MM.1S (cell line): ENCODE results near the gene TXNDC17.
"Not testable (repeated sequence)": the region's sequence is repeated elsewhere in the genome, so short reads cannot be mapped to it uniquely, and the experiment has no call there.

ENCODE experiments used
- DNase-seq: peaks from one replicate; pipeline ENCODE4 v3.0.0-alpha.2; 2015
- H2AFZ ChIP-seq: fragments of 300-600 bp; sonication (generic); 2 replicates; pipeline ENCODE4 v1.6.0; 2016; ENCODE audit warnings: antibody characterized with exemption, low read length
- H3F3A ChIP-seq: fragments of 300-600 bp; sonication (generic); 2 replicates; pipeline ENCODE4 v1.6.1; 2016; ENCODE audit warnings: mild to moderate bottlenecking, antibody characterized with exemption, low read length, moderate library complexity, mixed read lengths; ENCODE audit not compliant: insufficient read depth
- H3K27ac ChIP-seq: fragments of 300-600 bp; sonication (generic); 2 replicates; pipeline ENCODE4 v1.5.1; 2016; ENCODE audit warnings: mild to moderate bottlenecking, low read length
- H3K27me3 ChIP-seq: fragments of 300-600 bp; sonication (generic); replicated peaks from 2 replicates; pipeline ENCODE4 v1.6.0; 2016; ENCODE audit warnings: low read length; ENCODE audit not compliant: insufficient read depth
- H3K36me3 ChIP-seq: fragments of 300-600 bp; sonication (generic); replicated peaks from 2 replicates; pipeline ENCODE4 v1.6.1; 2016; ENCODE audit warnings: mild to moderate bottlenecking, low read length, mixed read lengths; ENCODE audit not compliant: insufficient read depth
- H3K4me1 ChIP-seq: fragments of 300-600 bp; sonication (generic); 2 replicates; pipeline ENCODE4 v1.6.1; 2016; ENCODE audit warnings: low read length, mixed read lengths
- H3K4me2 ChIP-seq: fragments of 300-600 bp; sonication (generic); 2 replicates; pipeline ENCODE4 v1.6.0; 2016; ENCODE audit warnings: low read depth, low read length
- H3K4me3 ChIP-seq: fragments of 300-600 bp; sonication (generic); 2 replicates; pipeline ENCODE4 v1.5.1; 2016; ENCODE audit warnings: low read length, mixed read lengths
- H3K79me2 ChIP-seq: fragments of 300-600 bp; sonication (generic); 2 replicates; pipeline ENCODE4 v1.6.1; 2016; ENCODE audit warnings: mixed run types, low read length, mixed read lengths
- H3K9ac ChIP-seq: fragments of 300-600 bp; sonication (generic); 2 replicates; pipeline ENCODE4 v1.6.1; 2016; ENCODE audit warnings: low read length, mixed read lengths
- H3K9me2 ChIP-seq: fragments of 300-600 bp; sonication (generic); replicated peaks from 2 replicates; pipeline ENCODE4 v1.6.1; 2016; ENCODE audit warnings: mild to moderate bottlenecking, low read length, mixed read lengths; ENCODE audit not compliant: insufficient read depth
- H3K9me3 ChIP-seq: fragments of 300-600 bp; sonication (generic); replicated peaks from 2 replicates; pipeline ENCODE4 v1.6.1; 2016; ENCODE audit warnings: mild to moderate bottlenecking, low read length, mixed read lengths; ENCODE audit not compliant: insufficient read depth
- H4K20me1 ChIP-seq: fragments of 300-600 bp; sonication (generic); 2 replicates; pipeline ENCODE4 v1.6.1; 2016; ENCODE audit warnings: mild to moderate bottlenecking, low read length, moderate library complexity, mixed read lengths; ENCODE audit not compliant: insufficient read depth
- EZH2 ChIP-seq: fragments of 300-600 bp; sonication (generic); optimal IDR thresholded peaks from 2 replicates; pipeline ENCODE3; 2017; ENCODE audit warnings: low read depth, mild to moderate bottlenecking, antibody characterized with exemption, low read length, mixed read lengths
- EZH2phosphoT487 ChIP-seq: fragments of 300-600 bp; sonication (generic); IDR thresholded peaks from 2 replicates; pipeline ENCODE4 v1.6.1; 2018; ENCODE audit warnings: antibody characterized with exemption, low read length
- TF ChIP-seq, protein P1 (sequence below): fragments of 300-600 bp; sonication (generic); IDR thresholded peaks from 2 replicates; pipeline ENCODE4 v1.5.1; 2016; ENCODE audit warnings: antibody characterized with exemption, low read length, mixed read lengths

TXNDC17 gene

DNA sequence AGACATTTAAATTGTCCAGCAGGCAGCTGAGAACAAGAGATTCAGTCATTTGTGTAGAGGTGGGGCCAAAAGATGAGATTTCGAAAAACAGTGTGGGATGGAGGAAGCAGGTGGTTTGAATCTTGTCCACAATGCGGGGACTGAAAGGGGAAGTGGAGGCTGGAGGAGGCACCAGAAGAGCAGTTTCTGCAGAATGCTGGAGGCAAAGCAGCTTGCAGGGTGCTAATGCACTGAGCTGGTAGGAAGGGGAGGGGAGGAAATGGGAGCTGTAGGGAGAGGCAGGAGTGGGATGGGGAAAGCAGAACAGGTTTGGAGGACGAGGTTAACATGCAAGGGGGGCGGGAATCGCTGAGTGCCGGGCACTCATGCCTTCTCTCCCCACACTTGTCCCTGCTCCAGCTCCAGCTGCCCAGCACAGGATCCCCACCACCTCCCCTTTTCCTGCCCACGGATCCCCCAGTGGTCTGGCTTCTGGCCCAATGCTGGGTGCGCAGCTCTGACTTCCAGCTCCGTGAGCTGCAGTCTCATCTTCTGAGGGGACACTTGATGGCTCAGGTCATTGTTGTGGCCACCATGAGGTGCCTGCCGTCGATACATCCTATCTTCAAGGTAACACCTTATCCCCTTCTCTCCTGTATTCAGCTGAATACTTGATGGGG, 20.1 kb downstream of the TXNDC17 start:
- TF ChIP-seq EZH2phosphoT487 (no peak), EZH2 (no peak)
- TF ChIP-seq, protein P1, sequence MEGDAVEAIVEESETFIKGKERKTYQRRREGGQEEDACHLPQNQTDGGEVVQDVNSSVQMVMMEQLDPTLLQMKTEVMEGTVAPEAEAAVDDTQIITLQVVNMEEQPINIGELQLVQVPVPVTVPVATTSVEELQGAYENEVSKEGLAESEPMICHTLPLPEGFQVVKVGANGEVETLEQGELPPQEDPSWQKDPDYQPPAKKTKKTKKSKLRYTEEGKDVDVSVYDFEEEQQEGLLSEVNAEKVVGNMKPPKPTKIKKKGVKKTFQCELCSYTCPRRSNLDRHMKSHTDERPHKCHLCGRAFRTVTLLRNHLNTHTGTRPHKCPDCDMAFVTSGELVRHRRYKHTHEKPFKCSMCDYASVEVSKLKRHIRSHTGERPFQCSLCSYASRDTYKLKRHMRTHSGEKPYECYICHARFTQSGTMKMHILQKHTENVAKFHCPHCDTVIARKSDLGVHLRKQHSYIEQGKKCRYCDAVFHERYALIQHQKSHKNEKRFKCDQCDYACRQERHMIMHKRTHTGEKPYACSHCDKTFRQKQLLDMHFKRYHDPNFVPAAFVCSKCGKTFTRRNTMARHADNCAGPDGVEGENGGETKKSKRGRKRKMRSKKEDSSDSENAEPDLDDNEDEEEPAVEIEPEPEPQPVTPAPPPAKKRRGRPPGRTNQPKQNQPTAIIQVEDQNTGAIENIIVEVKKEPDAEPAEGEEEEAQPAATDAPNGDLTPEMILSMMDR: no peak
- no peaks in the 10 kb centered on the region for H3K27me3 ChIP-seq
- H3K4me2 ChIP-seq: peak overlapping the region; percentile 43; the same call in 1 of the 2 replicates

GRCh38 chr17:6661464-6661848, 20.6 kb downstream of the TXNDC17 start:
- no peak overlapping the region for H3K9ac ChIP-seq
- H3K9me2 ChIP-seq: no peaks in the 10 kb centered on the region
- TF ChIP-seq, protein P1: no peak
- no peak for TF ChIP-seq EZH2
- no peak for TF ChIP-seq EZH2phosphoT487
- no peaks in the 10 kb centered on the region for H3K36me3 ChIP-seq
- no peaks in the 10 kb centered on the region for H3K9me3 ChIP-seq
- no peaks in the 10 kb centered on the region for H3K27me3 ChIP-seq
- H3K79me2 ChIP-seq: no peaks in the 10 kb centered on the region
- H2AFZ ChIP-seq: no peak overlapping the region
- H3K4me3 ChIP-seq: no peak overlapping the region
- H3F3A ChIP-seq: no peaks in the 10 kb centered on the region
- H3K27ac ChIP-seq: no peak overlapping the region
- H3K4me2 ChIP-seq: peak overlapping the region; percentile 43; the same call in 1 of the 2 replicates
- peaks cover 5% of the 10 kb centered on the region for H3K4me1 ChIP-seq
- H4K20me1 ChIP-seq: no peaks in the 10 kb centered on the region
- DNase-seq: no peak

More for the DNA sequence above, 20.1 kb downstream of the TXNDC17 start:
- no peaks in the 10 kb centered on the region for H3F3A ChIP-seq
- peaks cover 5% of the 10 kb centered on the region for H3K4me1 ChIP-seq
- no peaks in the 10 kb centered on the region for H4K20me1 ChIP-seq
- DNase-seq: no peak
- no peak overlapping the region for H3K27ac ChIP-seq
- no peaks in the 10 kb centered on the region for H3K9me3 ChIP-seq
- H3K36me3 ChIP-seq: no peaks in the 10 kb centered on the region
- no peak overlapping the region for H2AFZ ChIP-seq
- H3K4me3 ChIP-seq: no peak overlapping the region
- H3K79me2 ChIP-seq: no peaks in the 10 kb centered on the region
- no peak overlapping the region for H3K9ac ChIP-seq
- H3K9me2 ChIP-seq: no peaks in the 10 kb centered on the region

- H3K4me3 ChIP-seq, H3K4me2 ChIP-seq, H4K20me1 ChIP-seq, H3F3A ChIP-seq, H3K27ac ChIP-seq, H3K79me2 ChIP-seq, H3K9me3 ChIP-seq, H3K27me3 ChIP-seq, H3K4me1 ChIP-seq, DNase-seq, H3K9me2 ChIP-seq, H2AFZ ChIP-seq, H3K36me3 ChIP-seq, H3K9ac ChIP-seq: not testable (repeated sequence)
Measured at GRCh38 chr17:6663200-6663599, 22.3 kb downstream of the TXNDC17 start.

DNA sequence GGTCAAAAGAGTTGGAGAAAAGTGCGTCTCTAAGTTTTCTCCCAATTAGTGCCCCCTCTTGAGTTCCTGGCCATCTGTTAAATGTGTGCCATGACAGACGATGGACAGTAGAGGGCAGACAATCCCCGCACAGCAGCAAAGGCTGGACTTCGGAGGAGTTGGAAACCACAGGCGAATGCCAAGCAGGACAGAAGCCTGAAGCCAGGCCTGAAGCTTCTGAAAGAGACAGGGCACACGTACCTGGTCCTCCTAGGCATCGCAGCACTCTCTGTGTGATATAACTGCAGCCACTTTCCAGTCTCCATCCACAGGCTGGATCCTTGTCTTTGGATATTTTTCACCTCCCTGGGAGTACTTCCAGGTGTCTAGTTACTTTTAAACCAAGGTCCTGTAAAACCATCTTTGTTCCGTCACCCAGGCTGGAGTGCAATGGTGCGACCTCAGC, 25.2 kb downstream of the TXNDC17 start:
- H3K9me3 ChIP-seq: no peaks in the 10 kb centered on the region
- no peaks in the 10 kb centered on the region for H3K79me2 ChIP-seq
- peaks cover 4% of the 10 kb centered on the region for H3K4me1 ChIP-seq
- no peak overlapping the region for H2AFZ ChIP-seq
- H3K4me3 ChIP-seq: no peak overlapping the region
- no peak overlapping the region for H3K4me2 ChIP-seq
- TF ChIP-seq, protein P1: peak; percentile 89
- no peak for TF ChIP-seq EZH2
- H3K36me3 ChIP-seq: no peaks in the 10 kb centered on the region
- H3K27me3 ChIP-seq: no peaks in the 10 kb centered on the region
- H3K9ac ChIP-seq: no peak overlapping the region
- no peaks in the 10 kb centered on the region for H3K9me2 ChIP-seq
- no peaks in the 10 kb centered on the region for H3F3A ChIP-seq
- DNase-seq: peak; percentile 63
- no peaks in the 10 kb centered on the region for H4K20me1 ChIP-seq
- H3K27ac ChIP-seq: no peak overlapping the region
